GM18507 (cell line): ENCODE data around the gene ALPI.

Source experiments
- DNase-seq: peaks from one replicate; pipeline ENCODE4 v3.0.0; 2011; ENCODE audit warnings: low read depth; ENCODE audit not compliant: insufficient read length; ENCODE audit errors: extremely low spot score
- FAIRE-seq: peaks from 2 replicates; lab custom pipeline; 2011; peaks lifted over from hg19 to GRCh38; lab: Jason Lieb, UNC

Gene ALPI

DNA sequence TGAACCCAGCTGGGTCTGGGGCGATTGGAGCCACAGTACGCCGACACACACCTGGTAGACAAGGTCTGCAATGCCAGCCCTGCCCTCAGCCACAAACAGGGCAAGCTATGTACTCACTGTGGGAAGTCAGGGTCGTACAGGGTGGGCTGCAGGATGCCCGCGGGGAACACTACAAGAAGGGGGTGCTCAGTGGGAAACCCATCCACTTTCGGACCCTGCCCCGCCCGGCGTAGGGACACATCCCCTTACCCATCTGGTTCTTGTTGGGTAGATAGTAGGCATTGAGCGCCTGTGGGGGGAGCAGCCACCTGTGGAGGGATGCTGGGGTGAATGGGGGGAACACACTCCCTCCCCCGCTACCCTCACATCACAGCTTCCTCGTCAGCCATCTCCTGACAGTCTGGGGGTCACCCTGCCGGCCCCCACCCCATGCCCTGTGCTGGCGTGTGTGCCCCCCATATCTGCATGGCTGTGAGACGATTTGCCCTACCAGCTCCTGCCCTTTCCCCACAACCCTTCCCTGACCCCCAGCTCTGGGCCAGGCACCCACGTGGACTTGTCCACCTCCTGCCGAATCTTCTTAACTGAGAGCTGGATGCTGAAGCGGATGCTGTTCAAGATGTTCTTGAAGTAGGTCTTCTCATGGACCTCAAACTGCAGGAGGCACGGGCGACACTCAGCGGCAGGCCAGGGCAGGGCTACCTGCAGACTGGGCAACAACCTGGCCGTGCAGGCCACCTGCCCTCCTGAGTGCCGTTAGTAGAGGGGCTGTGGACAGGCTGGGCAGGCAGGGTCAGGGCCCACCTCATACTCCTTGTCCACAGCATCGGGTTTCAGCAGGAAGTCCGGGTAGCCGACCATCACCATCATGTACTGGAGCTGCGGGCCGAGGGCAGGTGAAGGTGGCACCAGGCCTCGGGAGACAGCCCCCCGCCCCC, 26.6 kb downstream of the ALPI start:
- FAIRE-seq (no peak), DNase-seq (no peak)

DNA sequence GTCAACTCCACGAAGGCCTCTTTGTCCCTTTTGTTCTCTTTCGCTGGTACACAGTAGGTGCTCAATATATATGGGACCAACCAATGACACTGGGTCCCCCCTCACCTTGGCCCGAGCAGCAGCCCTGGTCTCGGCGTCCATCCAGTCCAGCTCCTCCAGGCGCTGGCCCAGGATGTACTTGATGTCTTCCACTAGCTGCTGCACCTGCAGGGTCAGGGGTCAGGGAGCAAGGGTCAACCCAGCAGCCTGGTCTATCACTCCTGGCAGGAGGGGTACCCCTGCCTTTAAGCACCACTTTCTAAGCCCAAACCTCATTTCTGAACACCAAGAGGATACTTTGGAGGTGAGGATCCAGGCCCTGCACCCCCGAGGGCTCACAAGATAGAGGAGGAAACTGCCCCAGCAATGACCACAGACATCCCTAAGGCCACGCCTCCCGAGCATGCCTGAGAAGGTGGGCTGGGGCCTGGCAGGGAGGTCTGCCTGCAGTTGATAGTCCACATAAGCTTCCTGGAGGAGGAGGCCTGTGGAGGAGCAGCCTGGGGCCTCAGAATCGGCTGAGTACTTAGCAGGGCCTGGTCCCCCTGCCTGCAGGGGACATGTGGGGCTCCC, 27.5 kb downstream of the ALPI start:
- DNase-seq, result no peak
- FAIRE-seq, result no peak

GRCh38 chr2:232483923-232484627, 28.1 kb downstream of the ALPI start:
- DNase-seq, result no peak
- no peak for FAIRE-seq

GRCh38 chr2:232484628-232485347, 28.8 kb downstream of the ALPI start:
- DNase-seq (no peak), FAIRE-seq (no peak)

DNA sequence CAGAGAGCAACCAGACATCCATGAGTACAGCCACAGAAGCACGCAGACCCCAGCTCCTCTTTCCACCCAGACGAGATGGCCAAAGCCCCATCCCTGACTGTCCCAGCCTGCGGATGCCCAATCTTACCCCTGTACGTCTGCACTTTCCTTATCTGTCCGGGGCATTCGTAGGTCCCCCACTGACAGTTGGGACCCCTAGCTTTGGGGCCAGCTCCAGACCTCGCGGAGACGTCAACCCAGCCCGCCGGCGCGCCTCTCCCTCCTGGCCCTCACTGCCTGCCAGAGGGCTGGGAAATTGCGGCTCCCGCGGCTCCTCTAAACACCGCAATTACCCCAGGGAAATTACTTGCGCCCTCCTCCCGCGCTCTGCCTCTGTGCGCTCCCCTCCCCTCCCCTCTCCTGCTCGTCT, 29.4 kb downstream of the ALPI start:
- no peak for DNase-seq

DNA sequence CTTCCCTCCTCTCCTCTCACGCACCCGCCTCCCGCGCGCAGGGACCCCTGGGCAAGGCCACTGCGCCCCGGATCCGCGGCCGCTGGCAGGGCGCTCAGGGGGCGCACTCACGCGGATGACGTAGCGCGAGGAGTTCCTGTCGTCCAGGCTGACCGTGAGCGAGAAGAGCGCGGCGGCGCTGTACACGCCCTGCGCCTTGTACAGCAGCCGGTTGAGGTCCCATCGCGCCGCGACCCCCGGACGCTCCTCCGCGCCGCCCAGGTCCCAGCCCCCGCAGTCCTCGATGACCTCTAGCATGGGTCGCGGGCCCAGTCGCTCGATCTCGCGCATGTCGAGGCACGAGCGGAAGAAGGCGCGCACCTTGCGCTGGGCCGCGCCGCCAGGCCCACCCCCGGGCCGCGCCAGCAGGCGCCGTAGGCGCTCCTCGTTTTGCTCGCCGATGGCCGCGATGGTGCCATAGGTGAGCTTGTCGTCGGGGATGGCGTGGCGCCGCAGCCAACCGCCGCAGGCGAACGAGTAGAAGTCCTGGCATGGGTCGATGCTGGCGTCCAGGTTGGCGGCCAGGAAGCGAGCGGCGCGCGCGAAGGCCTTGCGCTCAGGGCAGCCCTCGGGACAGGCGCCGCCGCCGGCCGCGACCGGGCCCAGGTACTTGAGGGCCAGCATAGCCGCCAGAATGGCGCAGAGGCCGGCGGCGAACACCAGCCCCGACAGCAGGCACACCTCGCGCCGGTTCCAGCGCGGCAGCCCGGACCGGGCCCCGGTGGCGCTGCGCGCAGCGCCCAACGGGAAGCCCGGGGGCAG, 30.0 kb downstream of the ALPI start:
- no peak for FAIRE-seq
- DNase-seq, result no peak

More for the DNA sequence above, 29.4 kb downstream of the ALPI start:
- FAIRE-seq, result no peak

DNA sequence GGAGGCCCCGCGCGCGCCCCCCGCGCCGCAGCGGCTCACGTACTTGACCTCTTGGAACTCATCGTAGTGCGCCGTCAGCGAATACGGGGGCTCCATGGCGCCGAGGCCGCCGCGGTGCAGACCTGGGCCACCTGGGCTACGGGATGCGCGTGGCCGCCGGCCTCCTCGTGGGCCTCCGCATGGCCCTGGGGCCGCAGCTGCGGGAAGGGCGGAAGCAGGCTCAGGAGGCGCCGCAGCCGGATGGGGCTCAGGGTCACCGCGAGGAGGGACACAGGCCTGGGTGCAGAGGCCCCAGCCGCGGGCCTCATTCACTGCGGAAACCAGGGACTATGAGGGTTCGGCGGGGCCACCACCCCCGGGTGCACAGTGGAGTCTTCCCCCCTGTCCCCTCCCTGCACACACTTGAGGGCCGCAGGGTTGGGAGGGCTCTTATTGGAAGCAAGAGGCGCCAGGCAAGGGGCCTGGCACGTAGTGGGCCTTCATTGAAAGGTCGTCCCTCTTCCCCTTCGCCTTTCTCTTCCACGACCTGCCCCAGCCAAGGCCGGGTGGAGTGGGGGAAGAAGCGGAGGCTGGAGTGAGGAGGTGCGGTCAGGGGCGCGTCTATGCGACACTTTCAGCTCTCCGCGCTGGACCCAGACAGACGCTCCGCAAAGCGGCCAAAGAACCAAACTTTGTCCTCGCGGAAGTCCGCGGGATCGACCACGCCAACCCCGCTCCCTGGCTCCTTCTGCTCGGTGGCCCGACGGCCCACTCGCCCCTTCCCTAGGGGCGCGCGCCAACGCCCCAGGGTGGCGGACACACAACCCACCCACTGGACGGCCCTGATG, 30.8 kb downstream of the ALPI start:
- FAIRE-seq, result no peak
- no peak for DNase-seq

- no peak for FAIRE-seq
- DNase-seq, result no peak
These were observed 31.6 kb downstream of the ALPI start, which contains the start of gene ECEL1 for GRCh38 chr2:232487385-232488096. TSS of gene ECEL1 (minus strand) at chr2:232487834. CDS start at chr2:232486653, 1,181 bp downstream.

DNA sequence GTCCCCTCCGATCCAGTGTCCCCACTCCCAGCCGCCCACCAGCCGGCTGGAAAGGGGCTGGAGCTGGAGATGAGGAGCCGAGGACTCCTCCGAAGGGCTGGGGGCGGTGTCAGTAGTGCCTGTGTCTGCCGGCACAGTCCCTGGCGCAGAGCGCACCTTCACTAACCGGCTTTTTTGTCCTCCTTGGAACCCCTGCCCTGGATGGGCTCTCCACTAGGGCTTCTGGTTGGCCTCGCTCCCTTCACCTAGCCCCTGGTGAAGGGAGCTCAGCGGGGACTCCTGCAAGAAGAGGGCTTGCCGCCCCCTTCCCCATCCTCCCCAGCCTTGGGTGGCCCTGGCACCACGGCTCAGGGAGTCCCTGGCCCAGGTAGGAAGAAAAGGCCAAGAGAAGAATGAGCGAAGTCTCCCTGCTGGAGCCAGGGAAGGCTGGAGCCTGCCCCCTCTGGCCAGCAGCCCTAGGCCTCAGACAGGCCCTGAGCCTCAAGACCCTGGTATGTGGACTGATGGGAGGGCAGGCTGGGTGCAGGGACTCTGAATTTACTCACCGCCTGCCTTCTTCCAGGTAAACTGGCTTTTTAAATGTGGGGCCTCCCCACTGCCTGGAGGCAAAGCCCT, 32.3 kb downstream of the ALPI start:
- DNase-seq (no peak), FAIRE-seq (no peak)

DNA sequence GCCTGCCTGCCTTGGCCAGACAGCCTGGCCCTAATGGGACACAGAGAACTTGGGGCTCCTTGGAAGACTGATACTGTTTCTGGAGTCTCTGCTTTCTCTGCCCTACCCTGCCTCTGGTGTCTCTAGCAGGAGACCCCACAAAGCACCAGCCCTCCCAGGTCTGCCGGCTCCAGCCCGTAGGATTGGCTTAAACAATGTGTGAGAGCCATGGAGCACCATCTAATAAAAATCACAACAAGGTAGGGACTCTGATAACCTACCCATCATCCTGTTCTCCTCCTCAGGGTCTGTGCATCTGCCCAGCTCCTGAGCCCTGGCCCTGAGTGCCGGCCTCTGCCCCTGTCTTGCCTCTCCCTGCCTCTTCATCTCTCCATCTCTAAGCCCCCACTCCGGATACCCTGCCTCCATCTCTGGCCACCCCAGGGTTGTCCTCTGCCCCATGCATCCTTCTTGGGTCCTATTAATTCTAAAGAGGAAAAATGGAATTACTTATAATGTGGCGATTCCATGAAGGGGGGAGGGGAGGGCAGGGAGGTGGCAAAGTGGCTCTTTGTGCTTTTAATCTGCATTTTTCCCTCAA, 32.9 kb downstream of the ALPI start:
- DNase-seq, result no peak
- FAIRE-seq, result no peak

DNA sequence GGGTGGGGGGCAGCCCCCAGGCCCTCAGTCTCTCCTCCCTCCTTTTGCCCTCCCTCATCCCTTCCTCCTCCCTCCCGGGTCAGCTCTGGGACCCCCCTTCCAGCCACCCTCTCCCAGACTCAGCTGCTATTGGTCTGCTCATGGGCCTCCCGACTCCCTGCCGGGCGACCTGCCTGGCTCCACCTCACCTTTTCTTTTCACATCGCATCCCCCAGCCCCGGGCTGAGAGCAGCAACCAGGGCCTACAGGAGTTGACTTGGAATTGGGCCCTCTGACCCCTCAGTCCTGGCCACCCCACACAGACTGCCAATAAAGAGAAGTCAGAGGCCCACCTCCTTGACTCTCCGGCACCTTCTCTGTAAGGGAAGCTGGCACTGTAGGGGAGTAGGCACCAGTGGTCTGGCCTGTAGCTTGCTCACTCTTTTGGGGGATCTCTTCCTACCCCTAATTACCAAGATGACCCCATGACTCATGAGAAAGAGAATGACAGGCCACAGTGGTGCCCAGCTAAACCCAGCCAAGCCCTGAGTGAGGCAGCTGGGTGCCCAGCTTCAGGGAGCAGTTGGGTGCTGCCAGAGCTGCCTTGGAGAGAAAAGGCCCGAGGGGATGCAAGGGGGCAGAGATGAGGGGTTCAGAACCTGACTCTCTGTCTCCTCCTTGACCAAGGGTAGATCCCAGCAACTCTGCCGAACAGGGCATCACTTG, 33.7 kb downstream of the ALPI start:
- no peak for DNase-seq
- FAIRE-seq, result no peak

DNA sequence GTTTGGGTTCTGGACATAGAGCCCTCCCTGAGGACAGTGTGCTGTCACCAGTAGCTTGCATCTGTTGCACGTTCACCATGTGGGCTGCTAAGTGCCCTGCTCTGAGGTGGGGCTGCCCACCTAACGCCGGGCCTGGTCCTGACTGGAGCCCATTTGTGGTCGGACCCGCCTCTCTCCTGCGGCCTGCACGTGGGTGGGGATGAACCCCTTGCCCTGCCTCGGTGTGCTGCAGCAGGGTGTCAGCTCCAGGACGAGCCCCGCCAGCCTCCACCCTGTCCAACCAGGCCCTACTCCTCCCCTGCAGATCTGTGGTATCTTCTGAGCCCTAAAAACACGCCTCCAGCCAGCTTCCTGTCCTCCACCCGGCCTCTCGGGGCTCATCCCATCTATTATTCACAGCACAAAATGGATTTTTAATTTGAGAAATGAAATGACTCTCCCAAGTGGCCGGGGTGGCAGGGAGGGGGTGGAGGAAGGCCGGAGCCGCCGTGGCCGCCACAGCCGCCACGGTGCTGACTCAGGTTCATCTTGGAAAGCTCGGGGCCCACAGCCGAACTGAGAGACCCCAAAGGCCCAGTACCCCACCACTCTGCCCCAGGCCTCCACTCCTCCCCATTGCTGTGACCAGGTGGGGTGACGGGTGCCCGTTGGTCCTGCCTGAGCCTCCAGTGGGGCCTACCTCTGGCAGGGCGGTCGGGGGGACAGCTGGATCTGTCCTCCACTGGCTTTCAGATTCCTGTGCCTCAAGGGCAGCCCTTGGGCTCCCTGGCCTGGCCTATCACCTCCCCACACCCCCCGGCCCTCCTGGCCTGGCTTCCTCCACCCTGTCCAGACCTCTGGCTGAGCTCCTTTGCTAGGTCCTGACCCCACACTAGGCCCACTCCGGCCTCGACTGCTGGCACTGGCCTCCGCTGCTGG, 34.5 kb downstream of the ALPI start:
- FAIRE-seq (no peak), DNase-seq (no peak)

- DNase-seq, result no peak
- FAIRE-seq, result no peak
These were observed 35.3 kb downstream of the ALPI start for GRCh38 chr2:232491139-232491780.

DNA sequence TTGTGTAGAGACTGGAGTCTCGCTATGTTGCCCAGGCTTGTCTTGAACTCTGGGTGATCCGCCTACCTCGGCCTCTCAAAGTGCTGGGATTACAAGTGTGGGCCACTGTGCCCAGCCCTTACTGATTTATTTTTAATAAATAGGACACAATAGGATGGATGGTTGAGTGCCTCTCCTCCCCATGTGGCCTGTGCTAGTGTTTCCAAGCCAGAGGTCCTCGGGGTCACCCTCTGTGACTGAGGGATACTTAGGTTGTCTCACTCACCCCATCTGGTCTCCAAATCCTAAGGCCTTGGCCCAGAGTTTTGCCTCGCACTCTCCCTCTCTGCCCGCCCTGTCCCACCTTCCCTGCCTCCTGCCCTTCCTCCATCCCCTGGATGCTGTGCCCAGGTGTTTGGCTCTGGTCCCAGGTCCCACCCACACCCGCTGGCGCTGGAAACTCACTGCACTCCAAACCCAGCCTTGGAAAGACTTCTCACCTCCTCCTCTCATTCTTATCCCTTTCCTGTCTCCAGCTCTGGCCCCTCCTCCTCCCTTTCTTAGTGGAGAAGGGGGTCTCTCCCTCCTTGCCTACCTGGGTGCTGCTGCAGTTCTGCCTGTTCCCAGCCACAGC, 36.4 kb downstream of the ALPI start:
- FAIRE-seq, result no peak
- no peak for DNase-seq
